Activated CD8-positive, alpha-beta memory T cell treated with anti-CD3 and anti-CD28 coated beads, Interleukin-2, amount 50 U/mL, for 24 hours (primary cell): ENCODE data around the gene SLC5A10.
"Not testable (repeated sequence)": the region's sequence is repeated elsewhere in the genome, so short reads cannot be mapped to it uniquely, and the experiment has no call there.

Source experiments
- DNase-seq: peaks from one replicate; pipeline ENCODE4 v3.0.0-alpha.2; 2020; ENCODE audit errors: extremely low read depth

SLC5A10 gene

DNA sequence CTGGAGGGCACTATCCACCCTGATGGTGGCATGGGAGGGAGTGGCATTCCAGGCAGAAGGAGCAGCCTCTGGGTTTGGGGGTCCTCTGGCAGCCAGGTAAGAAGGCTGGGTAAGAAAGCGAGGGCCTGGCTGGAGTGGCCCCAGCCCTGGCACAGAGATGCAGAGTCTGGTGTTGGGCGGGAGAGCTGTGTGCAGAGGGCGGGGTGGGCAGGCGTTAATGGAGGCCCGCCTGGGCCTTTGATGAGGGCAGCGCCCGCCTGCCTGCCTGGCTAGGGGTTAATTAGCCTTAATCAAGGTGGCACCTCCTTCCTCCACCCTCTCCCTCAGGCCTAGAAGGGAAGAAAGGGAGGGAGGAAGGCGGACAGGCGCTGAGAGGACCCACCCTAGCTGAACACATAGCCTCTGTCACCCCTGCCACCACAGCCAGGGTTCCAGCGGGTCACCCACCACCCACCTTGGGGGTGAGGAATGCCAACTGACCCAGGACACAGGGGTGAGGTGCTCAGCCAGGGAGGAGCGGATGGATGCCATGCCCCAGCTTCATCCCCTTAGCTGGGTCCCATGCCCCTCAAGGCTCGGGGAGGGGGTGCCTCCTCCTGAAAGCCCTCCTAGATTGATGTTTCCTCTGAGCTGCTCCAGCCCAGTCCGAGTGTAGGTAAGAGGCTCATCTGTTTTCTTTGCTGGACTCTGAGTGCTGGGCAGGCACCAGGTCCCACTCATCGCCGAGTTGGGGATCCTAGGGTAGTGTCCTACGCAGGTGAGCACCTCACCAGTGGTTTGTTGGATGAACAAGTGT lies 66.0 kb downstream of the SLC5A10 start:
- DNase-seq: no peak

DNA sequence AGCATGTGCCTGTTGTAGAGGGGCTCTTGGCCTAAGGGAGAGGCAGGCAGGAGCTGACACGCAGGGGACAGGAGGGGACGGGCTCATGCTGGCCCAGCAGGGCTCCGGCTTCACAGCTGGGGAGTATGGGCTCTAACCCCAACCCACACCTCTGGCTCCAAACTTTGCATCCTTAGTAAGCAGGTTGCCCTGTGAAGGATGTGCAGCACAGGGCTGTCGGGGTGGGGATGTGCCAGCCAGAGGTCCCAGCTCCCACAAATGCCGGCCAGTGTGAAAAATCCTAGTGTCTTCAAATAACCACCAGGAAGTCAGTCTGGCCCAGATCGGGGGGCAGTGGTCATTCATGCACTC lies 66.6 kb downstream of the SLC5A10 start:
- DNase-seq: no peak

DNA sequence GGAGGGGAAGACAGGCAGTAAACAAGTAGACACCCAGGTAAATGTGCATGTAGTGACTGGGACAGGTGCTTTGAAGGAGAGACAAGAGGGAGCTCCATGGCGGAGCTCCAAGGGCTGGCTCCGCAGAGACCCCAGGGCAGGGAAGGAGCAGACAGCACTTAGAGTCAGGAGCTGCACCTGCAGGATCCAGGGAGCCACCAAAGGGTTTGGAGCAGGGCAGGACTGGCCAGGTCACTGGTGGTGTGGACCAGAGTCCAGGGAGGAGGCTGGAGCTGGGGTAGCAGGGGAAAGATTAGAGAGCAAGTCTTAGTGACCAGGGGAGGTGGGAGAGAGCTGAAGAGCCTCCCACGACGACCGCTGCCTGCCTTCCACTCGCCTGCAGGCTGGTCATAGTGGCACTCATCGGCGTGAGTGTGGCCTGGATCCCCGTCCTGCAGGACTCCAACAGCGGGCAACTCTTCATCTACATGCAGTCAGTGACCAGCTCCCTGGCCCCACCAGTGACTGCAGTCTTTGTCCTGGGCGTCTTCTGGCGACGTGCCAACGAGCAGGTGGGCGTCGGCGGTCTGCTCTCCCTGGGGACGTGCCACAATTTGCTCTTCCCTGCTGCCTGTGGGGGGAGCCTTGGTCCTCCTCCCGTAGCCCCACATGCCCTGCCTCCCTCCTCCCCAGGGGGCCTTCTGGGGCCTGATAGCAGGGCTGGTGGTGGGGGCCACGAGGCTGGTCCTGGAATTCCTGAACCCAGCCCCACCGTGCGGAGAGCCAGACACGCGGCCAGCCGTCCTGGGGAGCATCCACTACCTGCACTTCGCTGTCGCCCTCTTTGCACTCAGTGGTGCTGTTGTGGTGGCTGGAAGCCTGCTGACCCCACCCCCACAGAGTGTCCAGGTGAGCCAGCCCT lies 67.3 kb downstream of the SLC5A10 start:
- DNase-seq: no peak

DNA sequence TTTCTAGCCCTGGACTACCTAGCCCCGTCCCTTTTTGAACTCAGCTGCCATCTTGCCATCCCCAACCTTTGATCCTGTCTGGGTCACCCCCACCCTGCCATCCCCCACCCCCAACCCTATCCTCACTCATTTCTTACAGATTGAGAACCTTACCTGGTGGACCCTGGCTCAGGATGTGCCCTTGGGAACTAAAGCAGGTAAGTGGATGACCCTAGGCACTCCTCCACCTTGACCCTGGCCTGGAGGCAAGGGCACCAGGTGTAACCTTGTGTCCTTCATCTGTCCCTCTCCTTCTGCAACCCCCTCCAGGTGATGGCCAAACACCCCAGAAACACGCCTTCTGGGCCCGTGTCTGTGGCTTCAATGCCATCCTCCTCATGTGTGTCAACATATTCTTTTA lies 68.1 kb downstream of the SLC5A10 start:
- DNase-seq: no peak

DNA sequence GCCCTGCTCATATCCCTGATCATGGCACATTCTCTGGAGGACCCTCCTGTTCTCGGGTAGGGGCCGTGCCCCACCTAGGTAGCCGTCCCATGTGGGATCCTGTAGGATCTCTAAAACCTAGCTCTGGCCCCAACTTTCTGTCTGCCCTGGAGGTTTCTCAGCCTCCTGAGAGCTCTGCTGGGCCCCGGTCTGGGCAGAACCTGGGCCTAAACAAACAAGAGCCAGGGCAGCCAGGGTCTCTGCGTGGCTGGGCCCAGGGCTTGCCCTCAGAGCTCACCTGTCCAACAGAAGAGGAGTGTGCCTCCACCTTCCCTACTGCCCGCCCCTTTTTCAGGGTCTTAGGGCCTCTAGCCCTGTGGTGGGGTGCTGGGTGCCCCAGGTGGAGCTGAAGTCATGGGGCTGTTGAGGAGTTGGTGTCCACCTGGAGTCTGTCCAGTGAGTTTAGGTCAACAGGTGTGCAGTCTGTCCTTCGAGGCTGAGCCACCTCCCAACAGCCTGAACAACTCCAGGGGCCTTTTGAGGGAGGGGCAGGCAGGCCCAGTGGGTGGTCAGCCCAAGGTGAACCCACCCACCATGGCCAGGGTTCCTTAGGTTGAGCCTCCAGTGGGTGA lies 69.2 kb downstream of the SLC5A10 start:
- DNase-seq: not testable (repeated sequence)

DNA sequence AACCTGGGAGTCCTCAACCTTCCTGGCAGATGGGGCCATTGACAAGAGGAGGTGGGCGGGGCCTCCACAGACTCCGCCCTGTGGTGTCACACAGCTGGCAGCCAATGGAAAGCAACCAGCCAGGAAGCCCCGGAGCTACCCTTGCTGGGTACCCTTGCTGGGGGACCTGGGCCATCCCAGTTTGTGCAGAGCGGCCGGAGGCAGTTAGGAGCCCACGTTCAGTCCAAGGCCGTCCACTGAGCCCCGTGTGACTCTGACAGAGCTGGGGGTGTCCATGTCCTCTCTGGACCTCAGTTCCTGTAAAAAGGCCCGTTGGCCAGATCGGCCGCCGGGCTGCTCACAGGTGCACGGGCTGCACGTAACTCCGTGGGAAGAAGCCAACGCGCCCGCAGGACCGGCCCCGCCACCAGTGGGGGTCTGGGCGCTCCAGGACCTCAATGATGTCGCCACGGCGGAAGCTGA lies 69.7 kb downstream of the SLC5A10 start:
- DNase-seq: no peak

DNA sequence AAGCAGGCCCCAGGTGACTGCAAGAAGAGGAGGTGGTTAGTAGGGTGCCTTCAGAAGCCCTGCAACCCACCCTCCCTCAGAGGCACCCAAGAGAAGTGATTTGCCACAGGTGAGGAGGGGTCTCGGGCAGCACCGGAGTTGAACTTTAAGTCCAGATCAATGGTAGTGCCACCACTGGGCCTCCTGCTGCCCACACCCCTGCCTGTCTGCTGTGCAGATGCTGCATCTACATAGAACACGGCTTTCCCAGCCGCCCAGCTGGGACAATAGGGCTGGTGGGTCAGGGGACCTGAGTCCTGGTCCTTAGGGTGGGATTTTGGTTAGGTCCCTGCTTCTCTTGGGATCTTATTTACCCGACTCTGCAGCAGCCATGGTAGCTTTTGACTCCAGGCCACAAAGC lies 70.2 kb downstream of the SLC5A10 start:
- no peak for DNase-seq

DNA sequence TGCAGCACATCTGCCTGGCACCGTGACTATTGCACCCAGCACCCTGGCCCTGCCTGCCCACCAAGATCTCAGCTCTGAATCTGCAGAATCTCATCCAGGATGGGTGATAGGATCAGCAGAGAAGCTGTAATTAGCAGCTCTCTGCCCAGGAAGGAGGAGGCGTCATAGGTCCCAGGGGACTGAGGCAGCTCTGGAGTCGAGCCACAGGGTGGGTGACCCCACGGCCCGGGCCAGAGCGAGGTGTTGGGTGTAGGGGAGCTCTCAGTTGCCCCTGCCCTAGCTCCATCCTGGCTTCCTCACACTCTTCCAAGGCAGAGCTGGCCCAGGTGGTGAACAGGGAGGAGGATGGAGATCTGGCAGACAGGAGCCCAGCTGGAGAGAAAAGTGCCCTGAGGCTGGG lies 70.8 kb downstream of the SLC5A10 start:
- no peak for DNase-seq

DNA sequence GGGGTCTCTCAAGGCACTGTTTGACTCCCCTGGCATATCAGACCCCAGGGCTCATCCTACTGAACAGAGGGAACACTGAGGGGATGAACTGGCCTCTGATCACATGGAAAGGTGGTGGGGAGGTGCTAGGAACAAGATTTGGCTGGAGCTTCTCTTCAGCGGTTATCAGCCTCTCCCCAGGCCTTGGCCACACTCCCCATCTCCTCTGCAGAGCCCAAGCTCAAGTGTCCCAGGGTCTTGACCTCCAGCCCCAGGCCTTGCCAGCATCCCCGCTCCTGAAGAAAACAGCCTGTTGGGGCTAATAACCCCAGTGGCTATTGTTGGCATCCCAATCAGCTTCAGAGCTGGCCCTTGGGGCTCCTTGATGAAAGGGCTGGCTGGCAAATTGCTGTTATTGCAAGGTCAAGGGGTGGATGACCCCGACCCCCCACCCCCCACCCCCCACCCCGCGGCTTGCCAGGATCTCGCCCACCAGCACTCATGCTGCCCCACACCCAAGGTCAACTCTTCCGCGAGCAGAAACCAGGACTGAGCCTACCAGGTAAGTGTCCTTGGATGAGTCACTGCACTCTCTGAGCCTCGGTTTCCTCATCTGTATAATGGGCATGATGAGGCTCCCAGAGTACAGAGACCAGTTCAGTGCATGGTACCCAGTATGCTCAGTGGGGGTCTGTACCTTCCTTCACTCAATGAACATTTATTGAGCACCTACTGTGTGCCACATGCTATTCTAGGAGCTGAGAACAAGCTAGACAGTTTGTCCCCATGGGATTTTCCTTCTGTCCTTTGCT lies 71.4 kb downstream of the SLC5A10 start:
- no peak for DNase-seq

DNA sequence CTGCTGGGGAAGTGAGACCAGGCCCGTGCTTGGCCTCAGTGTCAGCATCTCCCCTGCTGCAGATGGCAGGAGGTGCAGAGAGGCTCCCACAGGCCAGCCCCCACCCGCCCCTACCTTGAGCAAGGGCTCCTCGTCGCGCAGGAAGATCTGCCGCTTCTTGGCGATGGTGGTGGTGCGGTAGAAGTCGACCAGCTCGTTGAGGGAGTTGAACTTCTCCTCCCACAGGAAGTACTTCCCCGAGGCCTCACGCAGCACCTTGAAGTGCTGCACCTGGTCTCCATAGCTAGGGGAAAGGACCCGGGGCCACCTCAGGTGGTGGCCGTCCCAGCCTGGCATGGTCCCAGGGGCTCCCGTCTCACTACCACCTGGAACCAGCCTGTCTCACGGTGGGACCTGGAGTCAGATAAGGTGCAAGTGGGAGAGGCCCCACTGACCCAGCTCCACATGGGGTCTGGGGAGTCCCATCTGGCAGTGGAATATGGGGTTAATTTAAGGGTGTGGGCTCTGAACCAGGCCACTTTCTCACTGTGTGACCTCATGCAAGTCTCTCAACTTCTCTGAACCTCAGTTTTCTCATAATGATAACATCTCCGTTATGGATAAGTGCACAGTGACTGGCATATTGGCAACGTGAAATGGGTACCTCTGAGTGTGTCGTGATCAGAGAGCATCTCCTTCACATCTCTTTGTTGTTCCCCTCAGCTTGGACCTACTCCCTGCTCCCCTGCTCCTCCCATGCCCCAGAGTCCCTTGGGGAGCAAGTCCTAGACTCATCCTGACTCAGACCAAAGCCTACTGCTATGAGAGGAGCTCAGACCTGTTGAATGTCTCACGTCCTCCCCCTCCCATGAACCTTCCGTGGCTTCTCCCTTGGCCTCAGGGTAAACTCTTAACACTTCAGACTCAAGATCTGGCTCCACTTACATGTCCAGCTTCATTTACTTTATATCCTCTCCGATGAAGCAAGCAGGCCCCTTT lies 72.4 kb downstream of the SLC5A10 start:
- no peak for DNase-seq

DNA sequence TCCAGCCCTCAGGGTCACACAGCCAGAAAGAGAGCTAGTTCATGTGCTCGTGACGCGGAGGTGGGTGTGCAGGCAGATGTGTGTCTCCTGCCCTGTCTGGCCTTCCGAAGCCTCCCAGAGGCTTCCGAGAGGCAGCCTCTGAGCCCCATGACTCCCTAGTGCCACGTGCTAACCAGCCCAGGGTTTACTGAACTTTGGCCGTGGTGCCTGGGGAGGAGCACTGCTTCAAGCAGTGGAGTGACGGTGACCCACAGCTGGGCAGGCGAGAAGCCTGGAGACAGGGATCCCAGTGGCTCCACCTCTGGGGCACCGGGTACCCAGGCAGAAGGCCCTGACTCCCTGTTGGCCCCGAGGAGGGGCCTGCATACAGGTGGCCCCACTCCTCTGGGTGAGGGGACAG lies 76.7 kb downstream of the SLC5A10 start:
- DNase-seq: not testable (repeated sequence)

DNA sequence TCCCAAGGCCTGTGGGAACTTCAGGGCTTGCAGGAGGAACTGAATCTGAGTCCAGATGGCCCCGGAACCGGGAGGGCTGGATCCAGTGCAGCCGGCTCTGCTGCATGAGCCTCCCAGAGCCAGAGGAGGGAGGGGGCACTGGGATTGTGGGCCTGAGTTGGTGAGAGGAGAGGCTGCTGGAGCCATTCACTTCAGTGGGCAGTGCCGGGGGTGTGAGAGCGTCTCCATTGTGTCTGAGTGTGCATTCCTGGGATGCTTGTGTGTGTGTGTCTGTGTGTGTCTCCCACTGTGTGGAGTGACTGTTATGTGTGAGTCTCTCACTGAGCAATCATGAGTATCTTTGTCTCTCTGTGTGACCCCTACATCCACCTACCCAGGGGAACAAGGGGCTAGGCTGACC lies 77.8 kb downstream of the SLC5A10 start:
- not testable (repeated sequence) for DNase-seq

DNA sequence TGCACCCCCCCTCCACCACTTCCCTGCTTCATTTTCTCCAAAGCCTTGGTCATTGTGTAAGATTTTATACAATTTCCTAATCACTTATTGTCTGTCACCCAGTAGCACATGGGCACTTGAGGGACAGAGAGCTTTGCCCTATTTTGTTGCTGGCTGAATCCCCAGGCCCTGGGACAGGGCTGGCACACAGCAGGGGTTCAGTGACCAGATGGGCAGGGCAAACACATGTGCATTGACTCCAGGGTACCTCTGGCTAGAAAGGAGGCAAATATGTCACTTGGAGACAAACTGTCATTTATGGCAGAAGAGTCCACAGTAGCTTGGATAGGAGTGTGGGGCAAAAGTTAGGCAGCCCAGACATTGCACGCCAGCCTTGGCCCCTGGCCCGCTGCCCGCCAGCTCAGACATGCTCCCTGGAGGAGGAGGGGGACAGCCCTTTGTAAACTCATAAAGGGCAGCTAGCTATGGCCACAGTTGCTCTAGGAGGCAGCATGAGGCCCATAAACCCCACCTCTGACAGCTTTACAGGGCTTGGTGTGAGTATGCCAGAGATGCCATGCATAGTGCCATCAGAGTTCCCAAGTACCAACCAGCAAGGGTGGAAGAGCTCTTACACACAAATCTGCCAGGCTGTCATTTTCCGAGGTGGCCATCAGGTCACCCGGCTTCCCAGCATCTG lies 78.9 kb downstream of the SLC5A10 start:
- not testable (repeated sequence) for DNase-seq

DNA sequence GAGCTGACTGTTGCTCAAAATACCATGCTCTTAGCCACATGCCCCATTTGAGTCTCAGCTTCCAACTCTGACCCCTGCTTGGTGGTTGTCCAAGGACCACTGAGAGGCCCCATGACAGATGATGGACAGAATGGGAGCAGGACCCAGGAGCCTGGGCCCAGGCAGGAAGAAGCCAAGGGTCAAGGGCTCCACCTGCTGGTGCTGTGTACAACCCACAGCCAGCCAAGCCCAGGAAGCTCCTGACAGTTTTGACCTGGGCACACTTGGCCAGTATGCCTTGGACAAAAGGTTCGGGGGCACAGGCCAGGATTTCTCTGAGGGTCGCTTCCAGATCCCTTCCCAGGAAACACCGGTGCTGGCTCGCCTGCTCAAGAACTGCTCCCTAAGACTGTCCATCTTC lies 79.8 kb downstream of the SLC5A10 start:
- not testable (repeated sequence) for DNase-seq

DNA sequence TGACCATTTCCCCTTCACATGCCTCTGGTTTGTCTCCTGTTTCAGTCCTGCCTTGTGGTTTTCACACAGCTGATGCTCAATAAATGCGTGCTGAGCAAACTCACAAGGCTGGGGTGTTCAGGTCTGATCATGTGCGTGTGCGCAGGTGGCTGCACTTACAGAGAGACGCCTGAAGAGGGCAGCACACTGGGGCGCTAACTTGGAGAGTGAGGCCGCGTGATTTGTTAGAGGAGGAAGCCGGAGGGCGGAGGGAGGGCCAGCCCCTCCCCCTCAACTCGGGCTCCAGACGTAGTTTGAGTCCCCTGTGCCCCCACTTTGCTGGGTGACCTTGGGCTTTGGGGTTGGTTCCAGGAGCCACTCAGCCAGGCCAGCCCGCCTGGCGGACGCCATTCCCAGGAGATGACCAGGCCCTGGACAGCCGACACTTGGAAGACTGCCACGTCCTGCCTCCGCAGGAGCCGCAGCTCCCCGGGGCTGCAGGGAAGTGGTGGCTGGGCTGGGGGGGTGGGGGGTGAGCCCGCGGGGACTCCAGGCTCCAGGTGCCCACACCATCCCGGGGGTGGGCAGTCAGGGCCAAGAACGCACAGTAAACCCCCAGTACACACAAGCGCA lies 80.5 kb downstream of the SLC5A10 start:
- DNase-seq: not testable (repeated sequence)

DNA sequence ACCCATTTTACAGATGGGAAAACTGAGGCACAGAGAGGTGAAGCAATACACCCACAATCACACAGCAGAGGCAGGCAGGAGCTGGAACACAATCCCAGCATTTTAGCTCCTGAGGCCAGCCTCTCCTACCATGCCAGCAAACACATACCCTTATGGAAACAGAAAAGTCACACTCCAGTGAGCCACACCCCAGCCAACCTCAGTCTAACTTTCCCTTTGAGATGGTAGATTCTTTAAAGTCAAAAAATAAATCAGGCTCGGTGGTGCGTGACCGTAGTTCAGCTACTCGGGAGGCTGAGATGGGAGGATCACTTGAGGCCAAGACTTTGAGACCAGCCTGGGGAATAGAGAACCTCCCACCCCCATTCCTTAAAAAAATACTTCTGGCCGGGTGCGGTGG lies 84.2 kb downstream of the SLC5A10 start:
- not testable (repeated sequence) for DNase-seq

DNA sequence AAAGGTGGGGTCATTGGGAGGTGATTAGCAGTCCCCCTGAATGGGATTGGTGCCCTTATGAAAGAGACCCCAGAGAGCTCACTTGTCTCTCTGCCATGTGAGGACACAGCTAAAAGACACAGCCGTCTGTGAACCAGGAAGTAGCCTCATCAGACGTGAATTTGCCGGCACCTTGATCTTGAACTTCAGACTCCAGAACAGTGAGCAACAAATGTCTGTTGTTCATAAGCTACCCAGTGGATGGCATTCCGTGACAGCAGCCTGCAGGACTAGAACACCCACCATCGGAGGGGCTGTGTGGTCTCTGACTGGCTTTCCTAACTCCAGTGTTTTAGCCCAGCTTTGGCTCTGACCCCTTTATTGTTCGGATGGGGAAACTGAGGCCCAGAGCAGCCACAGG lies 85.6 kb downstream of the SLC5A10 start:
- not testable (repeated sequence) for DNase-seq

DNA sequence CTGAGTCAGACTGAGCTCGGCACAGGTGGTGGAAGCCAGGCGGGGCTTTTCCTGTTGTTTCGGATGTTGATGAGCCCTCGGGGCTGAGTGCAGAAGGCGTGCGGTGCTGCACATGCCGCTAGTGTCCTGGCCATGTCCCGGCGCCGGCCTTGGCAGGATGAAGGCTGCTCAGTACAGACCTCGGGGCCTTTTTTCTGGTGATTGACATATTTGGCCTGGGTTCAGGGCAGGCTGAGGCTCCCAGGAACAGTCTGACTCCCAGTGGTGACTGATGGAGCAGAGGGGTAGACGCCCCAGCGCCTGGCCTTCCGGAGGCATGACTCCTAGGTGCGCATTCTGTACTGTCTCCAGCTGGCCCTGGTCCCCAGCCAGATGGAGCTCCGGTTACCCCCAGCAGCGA lies 86.0 kb downstream of the SLC5A10 start:
- not testable (repeated sequence) for DNase-seq

DNA sequence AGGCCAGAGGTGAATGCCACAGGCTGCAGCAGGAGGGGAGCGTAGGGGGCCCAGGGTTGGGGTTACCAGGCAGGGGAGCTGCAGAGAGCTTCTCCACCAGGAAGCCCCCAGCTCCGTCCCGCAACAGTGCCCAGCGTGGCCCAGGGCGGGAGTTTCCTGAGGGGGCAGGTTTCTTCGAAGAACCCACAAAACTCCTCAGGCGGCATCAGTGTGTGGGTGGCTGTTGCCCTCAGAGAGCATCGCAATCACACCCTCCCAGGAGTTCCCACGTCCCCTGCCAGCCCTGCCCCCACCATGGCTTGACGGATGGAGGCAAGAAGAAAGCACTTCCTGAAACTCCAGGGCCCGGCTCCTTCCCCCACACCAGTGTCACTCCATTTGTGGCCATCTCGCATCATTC lies 86.8 kb downstream of the SLC5A10 start:
- DNase-seq: not testable (repeated sequence)
